Measurements from ENCODE around the gene CLNK. TPM values are rescaled to one million over a fixed set of nuclear protein-coding genes. Genes with fewer than 3 reads are reported as not detected.

CLNK gene
- total and polyA plus RNA-seq, 4 donors: 0.04 to 0.57 (median 0.14) TPM; not detected in 1

DNA sequence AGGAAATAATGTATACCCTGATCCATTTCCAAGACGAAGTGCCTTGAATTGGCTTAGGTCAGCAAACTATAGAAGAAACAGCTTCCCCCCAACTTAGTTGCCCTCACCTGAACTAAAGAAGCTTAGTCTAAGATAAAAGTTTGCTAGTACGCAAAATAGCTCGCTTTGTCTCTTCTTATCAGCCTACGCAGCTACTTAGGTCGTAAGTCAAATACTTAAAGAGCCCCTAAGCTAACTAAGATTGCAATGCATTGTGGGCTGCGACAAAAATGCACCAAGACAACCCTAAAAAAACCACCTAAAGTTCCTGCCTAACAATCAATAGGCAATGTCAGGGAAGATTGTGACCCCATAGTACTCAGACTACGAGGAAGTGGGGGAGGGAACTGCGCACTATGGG is 12.8 kb downstream of the CLNK start:
- peak in 1 of 3 donors; percentile 35 for DNase-seq
- Histone ChIP-seq H3K4me3 (no peak overlapping the region), H3K4me1 (ENCODE audit: control insufficient read depth in 5 of 5, insufficient read depth in 5 of 5, low read length in 5 of 5) (peaks cover 0 to 5% (median 0%) of the 10 kb centered on the region in 5 donors), H3K27ac (ENCODE audit: low read depth in 1 of 2, low read length in 1 of 2) (no peak overlapping the region), H3K27me3 (ENCODE audit: control insufficient read depth in 3 of 3, insufficient read depth in 3 of 3, low read length in 2 of 3) (no peaks in the 10 kb centered on the region), H3K36me3 (ENCODE audit: control insufficient read depth in 4 of 4, insufficient read depth in 4 of 4, low read length in 4 of 4) (no peaks in the 10 kb centered on the region), H3K9me3 (ENCODE audit: control insufficient read depth in 4 of 4, insufficient read depth in 3 of 4, low read length in 3 of 4) (no peaks in the 10 kb centered on the region), H3K9ac (ENCODE audit: insufficient read depth in 1 of 2, low read length in 2 of 2) (no peak overlapping the region)
- 48 to 59% methylated on average over 8 of the region's 8 CpGs for WGBS, 2 donors
- TF ChIP-seq, protein P1, sequence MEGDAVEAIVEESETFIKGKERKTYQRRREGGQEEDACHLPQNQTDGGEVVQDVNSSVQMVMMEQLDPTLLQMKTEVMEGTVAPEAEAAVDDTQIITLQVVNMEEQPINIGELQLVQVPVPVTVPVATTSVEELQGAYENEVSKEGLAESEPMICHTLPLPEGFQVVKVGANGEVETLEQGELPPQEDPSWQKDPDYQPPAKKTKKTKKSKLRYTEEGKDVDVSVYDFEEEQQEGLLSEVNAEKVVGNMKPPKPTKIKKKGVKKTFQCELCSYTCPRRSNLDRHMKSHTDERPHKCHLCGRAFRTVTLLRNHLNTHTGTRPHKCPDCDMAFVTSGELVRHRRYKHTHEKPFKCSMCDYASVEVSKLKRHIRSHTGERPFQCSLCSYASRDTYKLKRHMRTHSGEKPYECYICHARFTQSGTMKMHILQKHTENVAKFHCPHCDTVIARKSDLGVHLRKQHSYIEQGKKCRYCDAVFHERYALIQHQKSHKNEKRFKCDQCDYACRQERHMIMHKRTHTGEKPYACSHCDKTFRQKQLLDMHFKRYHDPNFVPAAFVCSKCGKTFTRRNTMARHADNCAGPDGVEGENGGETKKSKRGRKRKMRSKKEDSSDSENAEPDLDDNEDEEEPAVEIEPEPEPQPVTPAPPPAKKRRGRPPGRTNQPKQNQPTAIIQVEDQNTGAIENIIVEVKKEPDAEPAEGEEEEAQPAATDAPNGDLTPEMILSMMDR (IDR thresholded peaks at IDR 0.05; ENCODE audit: control extremely low read depth, extremely low read depth): no peak
- no peak for ATAC-seq (ENCODE audit: insufficient read depth, low FRiP score)

DNA sequence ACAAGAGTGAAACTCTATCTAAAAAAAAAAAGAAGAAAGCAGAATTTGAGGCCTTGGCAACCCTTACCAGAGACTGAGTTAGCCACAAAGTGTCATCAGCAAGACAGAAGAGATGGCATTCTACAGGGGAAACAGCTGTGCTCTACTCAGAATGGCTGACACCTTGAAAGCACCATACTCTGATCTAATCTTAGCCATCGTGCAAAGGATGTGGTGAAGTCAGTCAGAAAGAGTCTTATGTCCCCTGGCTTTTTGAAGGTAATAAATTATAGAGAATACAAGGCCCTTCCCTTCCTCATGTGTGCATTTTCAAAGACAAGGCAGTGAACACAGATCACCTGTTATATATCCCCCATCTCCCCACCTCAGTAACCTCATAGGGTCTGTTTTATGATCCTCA is 13.2 kb downstream of the CLNK start:
- H3K27ac ChIP-seq (ENCODE audit: low read depth in 1 of 2, low read length in 1 of 2): no peak overlapping the region
- H3K27me3 ChIP-seq (ENCODE audit: control insufficient read depth in 3 of 3, insufficient read depth in 3 of 3, low read length in 2 of 3): no peaks in the 10 kb centered on the region
- H3K9me3 ChIP-seq (ENCODE audit: control insufficient read depth in 4 of 4, insufficient read depth in 3 of 4, low read length in 3 of 4): no peaks in the 10 kb centered on the region
- H3K9ac ChIP-seq (ENCODE audit: insufficient read depth in 1 of 2, low read length in 2 of 2): no peak overlapping the region
- no peak overlapping the region for H3K4me3 ChIP-seq
- WGBS, 2 donors: 0 to 35% methylated on average over 1 of the region's 1 CpG
- TF ChIP-seq, protein P1 (IDR thresholded peaks at IDR 0.05; ENCODE audit: control extremely low read depth, extremely low read depth): no peak
- no peak for DNase-seq
- no peak for ATAC-seq (ENCODE audit: insufficient read depth, low FRiP score)
- H3K36me3 ChIP-seq (ENCODE audit: control insufficient read depth in 4 of 4, insufficient read depth in 4 of 4, low read length in 4 of 4): no peaks in the 10 kb centered on the region
- H3K4me1 ChIP-seq (ENCODE audit: control insufficient read depth in 5 of 5, insufficient read depth in 5 of 5, low read length in 5 of 5): peaks cover 0 to 5% (median 0%) of the 10 kb centered on the region in 5 donors

DNA sequence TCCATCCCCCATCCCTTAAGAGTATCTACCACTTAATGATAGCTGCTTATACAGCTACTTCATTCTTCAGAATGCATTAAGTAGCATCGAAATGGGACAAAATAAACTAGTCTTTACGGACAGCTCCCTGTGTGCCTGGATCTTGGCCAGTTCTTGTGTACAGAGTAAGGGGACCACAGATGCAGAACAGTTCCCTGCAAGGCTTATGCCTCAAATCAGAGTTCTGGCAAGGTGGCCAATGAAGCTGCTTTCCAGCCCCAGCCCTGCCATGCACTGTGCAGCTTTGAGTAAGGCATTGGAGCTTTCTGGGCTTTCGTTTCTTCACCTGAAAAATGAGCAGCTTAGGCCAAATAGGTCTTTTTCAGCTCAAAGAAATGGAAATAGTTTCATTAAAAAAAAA is 14.2 kb downstream of the CLNK start:
- no peak overlapping the region for H3K27ac ChIP-seq (ENCODE audit: low read depth in 1 of 2, low read length in 1 of 2)

More for the DNA sequence above, 14.2 kb downstream of the CLNK start:
- Histone ChIP-seq H3K27me3 (ENCODE audit: control insufficient read depth in 3 of 3, insufficient read depth in 3 of 3, low read length in 2 of 3) (no peaks in the 10 kb centered on the region), H3K4me3 (no peak overlapping the region), H3K4me1 (ENCODE audit: control insufficient read depth in 5 of 5, insufficient read depth in 5 of 5, low read length in 5 of 5) (peaks cover 0 to 5% (median 0%) of the 10 kb centered on the region in 5 donors), H3K9me3 (ENCODE audit: control insufficient read depth in 4 of 4, insufficient read depth in 3 of 4, low read length in 3 of 4) (no peaks in the 10 kb centered on the region), H3K36me3 (ENCODE audit: control insufficient read depth in 4 of 4, insufficient read depth in 4 of 4, low read length in 4 of 4) (no peaks in the 10 kb centered on the region), H3K9ac (ENCODE audit: insufficient read depth in 1 of 2, low read length in 2 of 2) (no peak overlapping the region)
- DNase-seq (peak in 2 of 3 donors; percentile 19 to 51), ATAC-seq (ENCODE audit: insufficient read depth, low FRiP score) (no peak)
- WGBS, 2 donors: 76 to 79% methylated on average over 3 of the region's 3 CpGs
- TF ChIP-seq, protein P1 (IDR thresholded peaks at IDR 0.05; ENCODE audit: control extremely low read depth, extremely low read depth): no peak
